CD4-positive, alpha-beta T cell treated with Interleukin-1 beta for 1 hour (primary cell): ENCODE results near the gene SMCHD1.

Experiments used
- DNase-seq, 2 donors: peaks; one replicate each; pipeline ENCODE4 v3.0.0-alpha.2; 2020 to 2022

Gene SMCHD1

DNA sequence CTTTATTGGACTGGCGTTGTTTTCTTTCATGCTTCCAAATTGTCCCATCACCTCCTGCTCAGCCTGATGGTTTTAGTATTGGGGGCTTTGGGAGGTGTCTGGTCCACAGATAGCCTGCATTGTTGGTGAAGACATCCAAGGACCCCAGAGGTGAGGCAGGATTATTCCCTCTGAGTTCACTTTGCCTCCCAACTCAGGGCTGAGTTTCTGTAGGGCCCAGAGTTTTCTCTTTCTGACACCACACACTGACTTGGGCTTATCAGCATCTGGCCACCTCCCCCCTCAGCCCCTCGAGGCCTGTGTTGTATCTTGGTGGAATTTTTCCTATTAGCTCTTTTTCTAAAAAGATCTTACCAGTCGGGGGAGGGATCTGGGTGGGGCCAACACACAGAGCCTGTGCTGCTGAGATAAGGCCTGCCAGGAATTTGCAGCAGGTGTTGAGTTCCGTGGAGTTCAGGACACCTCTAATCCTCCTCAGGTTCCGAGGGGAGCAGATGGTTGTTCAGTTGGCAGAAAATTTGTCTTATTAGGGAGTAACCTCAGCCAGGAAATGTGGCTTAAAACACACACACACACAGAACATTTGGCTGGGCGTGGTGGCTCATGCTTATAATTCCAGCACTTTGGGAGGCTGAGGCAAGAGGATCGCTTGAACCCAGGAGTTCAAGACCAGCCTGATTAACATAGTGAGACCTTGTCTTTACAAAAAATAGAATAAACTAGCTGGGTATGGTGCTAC is 198.6 kb downstream of the SMCHD1 start:
- no peak for DNase-seq
